ENCODE data around the gene TRIM7.

The TRIM7 gene

DNA sequence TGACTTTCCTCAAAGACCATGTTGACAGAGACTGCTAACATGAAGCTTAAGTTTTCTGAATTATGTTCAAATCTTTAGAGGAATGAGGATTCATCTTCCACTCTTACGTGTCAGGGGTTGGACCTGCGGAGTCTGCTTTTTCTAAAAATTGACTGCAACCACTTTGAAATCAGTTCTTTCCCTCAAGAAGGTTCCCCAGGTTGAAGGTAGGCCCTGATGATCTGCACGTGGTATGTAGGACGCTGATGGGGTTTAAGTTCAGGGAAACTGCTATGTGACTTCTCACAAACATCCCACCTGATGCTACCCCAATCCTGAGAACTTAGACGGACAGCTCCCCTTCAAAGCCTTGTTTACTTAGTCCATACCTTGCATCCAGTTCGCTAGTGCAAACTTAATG lies 31.5 kb upstream of the TRIM7 start:
- CTCF ChIA-PET: interaction anchor here (0.7 kb wide), 1 partner anchor 52 kb away, joined by 6 read pairs; no protein-coding TSS in a partner anchor

DNA sequence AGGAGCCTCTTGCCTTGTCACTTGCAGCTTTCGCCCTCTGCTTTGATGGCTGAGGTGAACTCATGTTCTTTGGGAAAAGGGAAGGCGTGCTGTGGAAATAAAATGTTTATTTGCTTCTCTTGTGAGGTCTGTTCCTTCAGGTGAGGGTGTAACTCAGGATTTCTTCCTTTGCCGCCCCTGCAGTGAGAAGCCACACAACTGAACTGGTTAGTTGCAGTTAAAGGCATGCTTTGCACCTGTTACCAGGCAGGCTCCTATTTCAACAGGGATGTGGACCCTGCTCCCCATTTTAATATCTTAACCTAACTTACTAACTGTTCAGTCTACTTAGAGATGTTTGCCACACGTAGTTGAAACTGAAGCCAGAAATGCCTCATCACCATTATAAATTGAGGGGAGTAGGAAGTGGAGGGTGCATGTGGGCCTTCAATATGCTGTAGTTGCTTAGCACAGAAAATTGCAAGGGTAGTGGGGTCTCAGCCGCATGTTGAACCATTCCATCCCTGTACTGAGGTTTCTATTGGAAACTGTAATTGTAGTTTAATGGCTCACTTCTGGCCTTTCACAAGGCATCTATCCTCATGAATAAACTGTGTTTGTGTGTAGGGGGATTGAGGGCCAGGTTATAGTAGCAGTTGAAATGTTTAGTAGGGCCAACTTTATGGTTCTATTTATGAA lies 30.8 kb upstream of the TRIM7 start:
- ChIA-PET CTCF (interaction anchor here (0.7 to 1.0 kb wide), 2 partner anchors 51 kb away, joined by 5 to 6 read pairs; no protein-coding TSS in a partner anchor), POLR2A (ENCODE audit: low non-redundant PET) (interaction anchor here (0.9 to 1.3 kb wide), 3 partner anchors 10 to 15 kb away, joined by 3 to 6 read pairs (median 5); partner anchors contain the start of gene TRIM41)
- TF ChIP-seq, protein P1, sequence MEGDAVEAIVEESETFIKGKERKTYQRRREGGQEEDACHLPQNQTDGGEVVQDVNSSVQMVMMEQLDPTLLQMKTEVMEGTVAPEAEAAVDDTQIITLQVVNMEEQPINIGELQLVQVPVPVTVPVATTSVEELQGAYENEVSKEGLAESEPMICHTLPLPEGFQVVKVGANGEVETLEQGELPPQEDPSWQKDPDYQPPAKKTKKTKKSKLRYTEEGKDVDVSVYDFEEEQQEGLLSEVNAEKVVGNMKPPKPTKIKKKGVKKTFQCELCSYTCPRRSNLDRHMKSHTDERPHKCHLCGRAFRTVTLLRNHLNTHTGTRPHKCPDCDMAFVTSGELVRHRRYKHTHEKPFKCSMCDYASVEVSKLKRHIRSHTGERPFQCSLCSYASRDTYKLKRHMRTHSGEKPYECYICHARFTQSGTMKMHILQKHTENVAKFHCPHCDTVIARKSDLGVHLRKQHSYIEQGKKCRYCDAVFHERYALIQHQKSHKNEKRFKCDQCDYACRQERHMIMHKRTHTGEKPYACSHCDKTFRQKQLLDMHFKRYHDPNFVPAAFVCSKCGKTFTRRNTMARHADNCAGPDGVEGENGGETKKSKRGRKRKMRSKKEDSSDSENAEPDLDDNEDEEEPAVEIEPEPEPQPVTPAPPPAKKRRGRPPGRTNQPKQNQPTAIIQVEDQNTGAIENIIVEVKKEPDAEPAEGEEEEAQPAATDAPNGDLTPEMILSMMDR (conservative IDR thresholded peaks at IDR 0.05; ENCODE audit: low read depth): no peak
- no peak for DNase-seq (ENCODE audit: low spot score)
- H3K27ac ChIP-seq: peak overlapping the region; percentile 68

More for the DNA sequence above, 31.5 kb upstream of the TRIM7 start:
- POLR2A ChIA-PET (ENCODE audit: low non-redundant PET): interaction anchor here (1.0 kb wide), 1 partner anchor 13 kb away, joined by 6 read pairs; the partner anchor contains the start of gene TRIM41
- no peak overlapping the region for H3K27ac ChIP-seq
- no peak for DNase-seq (ENCODE audit: low spot score)
- TF ChIP-seq, protein P1 (conservative IDR thresholded peaks at IDR 0.05; ENCODE audit: low read depth): no peak

DNA sequence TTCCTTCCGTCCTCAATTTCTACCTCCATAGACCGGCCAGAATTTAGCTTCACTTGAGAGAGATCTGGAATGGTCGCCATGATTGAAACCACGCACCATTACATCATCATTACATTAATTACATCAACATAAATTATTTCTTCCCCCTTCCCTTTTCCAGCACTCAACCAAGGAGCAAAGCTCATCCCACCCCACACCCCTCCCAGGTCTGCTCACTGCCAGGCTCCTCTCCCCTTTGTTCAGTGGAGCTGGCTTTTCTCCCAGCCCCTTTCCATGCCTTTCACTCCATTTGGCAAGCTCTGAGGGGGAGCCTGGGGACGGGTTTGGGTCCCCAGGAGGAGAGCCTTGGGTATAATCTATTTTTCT lies 30.3 kb upstream of the TRIM7 start:
- peak overlapping the region; percentile 68 for H3K27ac ChIP-seq
- ChIA-PET CTCF (interaction anchor here (1.0 kb wide), 1 partner anchor 51 kb away, joined by 5 read pairs; no protein-coding TSS in a partner anchor), POLR2A (ENCODE audit: low non-redundant PET) (interaction anchor here (0.9 to 1.3 kb wide), 2 partner anchors 10 to 16 kb away, joined by 3 to 5 read pairs; no protein-coding TSS in a partner anchor)
- no peak for DNase-seq (ENCODE audit: low spot score)
- TF ChIP-seq, protein P1 (conservative IDR thresholded peaks at IDR 0.05; ENCODE audit: low read depth): no peak

DNA sequence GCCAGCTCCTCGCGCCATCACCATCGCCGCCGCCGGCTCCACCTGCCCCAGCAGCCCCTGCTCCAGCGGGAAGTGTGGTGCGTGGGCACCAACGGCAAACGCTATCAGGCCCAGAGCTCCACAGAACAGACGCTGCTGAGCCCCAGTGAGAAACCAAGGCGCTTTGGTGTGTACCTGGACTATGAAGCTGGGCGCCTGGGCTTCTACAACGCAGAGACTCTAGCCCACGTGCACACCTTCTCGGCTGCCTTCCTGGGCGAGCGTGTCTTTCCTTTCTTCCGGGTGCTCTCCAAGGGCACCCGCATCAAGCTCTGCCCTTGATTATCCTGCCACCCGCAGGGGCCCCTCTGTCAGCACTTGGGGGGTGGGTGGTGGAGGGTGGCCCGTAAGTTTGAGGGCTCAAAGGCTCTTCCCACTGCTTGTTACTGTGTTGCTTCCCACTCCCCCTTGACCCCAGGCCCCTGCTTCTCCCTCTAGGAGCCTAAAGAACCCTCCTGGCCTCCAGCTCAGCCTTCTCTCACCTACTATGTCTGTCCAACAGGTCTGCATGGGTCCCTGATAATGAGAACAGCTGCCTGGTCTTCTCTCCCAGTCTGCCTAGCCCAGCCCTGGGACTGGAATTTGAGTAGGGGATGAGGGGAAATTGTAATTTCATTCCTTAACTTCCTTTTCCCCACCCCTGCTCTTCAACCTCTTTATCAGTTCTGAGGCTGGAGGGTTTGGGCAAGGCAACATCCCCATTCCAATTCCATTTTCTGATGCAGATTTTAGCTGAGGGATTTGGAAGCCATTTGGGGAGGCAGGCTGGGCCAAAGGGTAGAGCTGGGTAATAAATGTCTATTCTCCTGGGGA lies 29.7 kb upstream of the TRIM7 start:
- DNase-seq (ENCODE audit: low spot score): no peak
- H3K27ac ChIP-seq: peak overlapping the region; percentile 68
- POLR2A ChIA-PET (ENCODE audit: low non-redundant PET): interaction anchor here (0.9 to 1.3 kb wide), 2 partner anchors 9 to 17 kb away, joined by 3 to 5 read pairs; no protein-coding TSS in a partner anchor
- TF ChIP-seq, protein P1 (conservative IDR thresholded peaks at IDR 0.05; ENCODE audit: low read depth): no peak
- CTCF ChIA-PET: interaction anchor here (0.6 to 1.0 kb wide), 2 partner anchors 9 to 50 kb away, joined by 4 to 5 read pairs; no protein-coding TSS in a partner anchor

DNA sequence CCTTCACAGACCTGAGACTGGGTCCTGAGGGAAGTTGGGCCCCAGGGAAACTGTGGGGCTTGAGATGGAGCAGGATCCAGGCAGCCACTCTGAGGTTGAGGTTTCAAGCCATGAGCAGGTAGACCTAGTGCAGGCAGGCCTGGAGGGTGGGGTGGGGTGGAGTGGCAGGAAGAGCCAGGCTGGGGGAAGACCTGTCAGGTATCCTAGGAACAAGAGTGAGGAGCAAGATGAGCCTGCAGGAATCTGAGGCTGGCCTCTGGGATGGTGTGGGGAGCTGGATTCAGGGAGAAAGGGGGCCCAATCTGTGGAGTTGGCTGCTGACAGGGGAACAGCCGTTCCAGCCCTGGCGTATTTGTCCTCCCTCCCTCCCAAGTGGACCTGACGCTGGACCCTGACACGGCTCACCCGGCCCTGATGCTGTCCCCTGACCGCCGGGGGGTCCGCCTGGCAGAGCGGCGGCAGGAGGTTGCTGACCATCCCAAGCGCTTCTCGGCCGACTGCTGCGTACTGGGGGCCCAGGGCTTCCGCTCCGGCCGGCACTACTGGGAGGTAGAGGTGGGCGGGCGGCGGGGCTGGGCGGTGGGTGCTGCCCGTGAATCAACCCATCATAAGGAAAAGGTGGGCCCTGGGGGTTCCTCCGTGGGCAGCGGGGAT lies 28.9 kb upstream of the TRIM7 start:
- TF ChIP-seq, protein P1 (conservative IDR thresholded peaks at IDR 0.05; ENCODE audit: low read depth): no peak
- H3K27ac ChIP-seq: peak overlapping the region; percentile 68
- no peak for DNase-seq (ENCODE audit: low spot score)
- ChIA-PET CTCF (interaction anchor here (0.6 kb wide), 1 partner anchor 8 kb away, joined by 4 read pairs; no protein-coding TSS in a partner anchor), POLR2A (ENCODE audit: low non-redundant PET) (no interaction called here)

Measured in RWPE1 (cell line).